SK-N-SH treated with all-trans-retinoic acid at 6 μM for 48 hours (cell line): ENCODE measurements around the gene OR7G3.

Experiments used
- ATAC-seq: fragments of 200-7000 bp; cut with Tn5 transposase; 3 replicates; pipeline ENCODE4 v1.9.1; 2020; ENCODE audit warnings: mild to moderate bottlenecking, moderate library complexity
- ARNTL ChIP-seq: fragments of 450-650 bp; formaldehyde crosslinking; IDR thresholded peaks from 2 replicates; pipeline ENCODE4 v1.5.0; 2020; ENCODE audit warnings: low read depth, mild to moderate bottlenecking, moderate library complexity, borderline replicate concordance
- BACH2 ChIP-seq: fragments of 250-450 bp; sonication (Bioruptor Pico); IDR thresholded peaks from 2 replicates; pipeline ENCODE4 v1.9.0; 2021; ENCODE audit warnings: mild to moderate bottlenecking, borderline replicate concordance
- CSDC2 ChIP-seq: fragments of 250-450 bp; sonication (Bioruptor Pico); IDR thresholded peaks from 2 replicates; pipeline ENCODE4 v1.5.0; 2020; ENCODE audit warnings: mild to moderate bottlenecking, moderate library complexity
- CSRNP3 ChIP-seq: fragments of 250-450 bp; sonication (Bioruptor Pico); IDR thresholded peaks from 2 replicates; pipeline ENCODE4 v1.5.1; 2021; ENCODE audit warnings: mild to moderate bottlenecking, moderate library complexity
- ESRRG ChIP-seq: fragments of 250-450 bp; sonication (Bioruptor Pico); IDR thresholded peaks from 2 replicates; pipeline ENCODE4 v1.6.1; 2021; ENCODE audit warnings: mild to moderate bottlenecking
- OSR1 ChIP-seq: fragments of 250-450 bp; sonication (Bioruptor Pico); IDR thresholded peaks from 2 replicates; pipeline ENCODE4 v1.8.0; 2022; ENCODE audit warnings: moderate library complexity, mild to moderate bottlenecking, inconsistent platforms
- PATZ1 ChIP-seq: fragments of 250-450 bp; sonication (Bioruptor Pico); IDR thresholded peaks from 2 replicates; pipeline ENCODE4 v1.8.0; 2020; ENCODE audit warnings: mild to moderate bottlenecking, moderate library complexity, borderline replicate concordance
- POU6F1 ChIP-seq: fragments of 250-450 bp; sonication (Bioruptor Pico); IDR thresholded peaks from 2 replicates; pipeline ENCODE4 v1.8.0; 2021; ENCODE audit warnings: low read depth, mild to moderate bottlenecking, moderate library complexity, borderline replicate concordance
- PPARA ChIP-seq: fragments of 250-450 bp; sonication (Bioruptor Pico); IDR thresholded peaks from 2 replicates; pipeline ENCODE4 v1.5.0; 2020; ENCODE audit warnings: mild to moderate bottlenecking, borderline replicate concordance
- RARB ChIP-seq: fragments of 250-450 bp; sonication (Bioruptor Pico); IDR thresholded peaks from 2 replicates; pipeline ENCODE4 v1.8.0; 2021; ENCODE audit warnings: mild to moderate bottlenecking, moderate library complexity
- SNAI2 ChIP-seq: fragments of 250-450 bp; sonication (Bioruptor Pico); IDR thresholded peaks from 2 replicates; pipeline ENCODE4 v1.5.0; 2020; ENCODE audit warnings: mild to moderate bottlenecking, moderate library complexity
- TCF4 ChIP-seq: fragments of 250-450 bp; sonication (Bioruptor Pico); IDR thresholded peaks from 2 replicates; pipeline ENCODE4 v1.8.0; 2021; ENCODE audit warnings: mild to moderate bottlenecking, moderate library complexity, borderline replicate concordance
- TOX ChIP-seq: fragments of 250-450 bp; sonication (Bioruptor Pico); IDR thresholded peaks from 2 replicates; pipeline ENCODE4 v1.8.0; 2021; ENCODE audit warnings: mild to moderate bottlenecking, moderate library complexity, borderline replicate concordance
- ZC3H10 ChIP-seq: fragments of 250-450 bp; sonication (Bioruptor Pico); IDR thresholded peaks from 2 replicates; pipeline ENCODE4 v1.5.1; 2021; ENCODE audit warnings: mild to moderate bottlenecking, moderate library complexity
- ZFP3 ChIP-seq: fragments of 250-450 bp; sonication (Bioruptor Pico); IDR thresholded peaks from 2 replicates; pipeline ENCODE4 v1.5.0; 2020; ENCODE audit warnings: mild to moderate bottlenecking, moderate library complexity
- ZFP30 ChIP-seq: fragments of 450-650 bp; formaldehyde crosslinking; IDR thresholded peaks from 2 replicates; pipeline ENCODE4 v1.5.0; 2022; ENCODE audit warnings: mild to moderate bottlenecking, moderate library complexity
- ZNF565 ChIP-seq: fragments of 450-650 bp; formaldehyde crosslinking; conservative IDR thresholded peaks from 2 replicates; pipeline ENCODE4 v1.5.0; 2020; ENCODE audit warnings: low read depth, mild to moderate bottlenecking, moderate library complexity
- ZNF70 ChIP-seq: fragments of 450-650 bp; formaldehyde crosslinking; IDR thresholded peaks from 2 replicates; pipeline ENCODE4 v1.5.0; 2020; ENCODE audit warnings: mild to moderate bottlenecking, moderate library complexity
- ZNF8 ChIP-seq: fragments of 450-650 bp; formaldehyde crosslinking; IDR thresholded peaks from 2 replicates; pipeline ENCODE4 v1.5.0; 2020; ENCODE audit warnings: mild to moderate bottlenecking, moderate library complexity
- TF ChIP-seq, protein P1 (sequence below): fragments of 250-450 bp; sonication (Bioruptor Pico); IDR thresholded peaks from 2 replicates; pipeline ENCODE4 v1.5.1; 2020; ENCODE audit warnings: low read depth, mild to moderate bottlenecking, moderate library complexity
- TF ChIP-seq, protein P2 (sequence below): fragments of 250-450 bp; sonication (Bioruptor Pico); IDR thresholded peaks from 2 replicates; pipeline ENCODE4 v1.5.0; 2020; ENCODE audit warnings: mild to moderate bottlenecking, moderate library complexity

The OR7G3 gene

DNA sequence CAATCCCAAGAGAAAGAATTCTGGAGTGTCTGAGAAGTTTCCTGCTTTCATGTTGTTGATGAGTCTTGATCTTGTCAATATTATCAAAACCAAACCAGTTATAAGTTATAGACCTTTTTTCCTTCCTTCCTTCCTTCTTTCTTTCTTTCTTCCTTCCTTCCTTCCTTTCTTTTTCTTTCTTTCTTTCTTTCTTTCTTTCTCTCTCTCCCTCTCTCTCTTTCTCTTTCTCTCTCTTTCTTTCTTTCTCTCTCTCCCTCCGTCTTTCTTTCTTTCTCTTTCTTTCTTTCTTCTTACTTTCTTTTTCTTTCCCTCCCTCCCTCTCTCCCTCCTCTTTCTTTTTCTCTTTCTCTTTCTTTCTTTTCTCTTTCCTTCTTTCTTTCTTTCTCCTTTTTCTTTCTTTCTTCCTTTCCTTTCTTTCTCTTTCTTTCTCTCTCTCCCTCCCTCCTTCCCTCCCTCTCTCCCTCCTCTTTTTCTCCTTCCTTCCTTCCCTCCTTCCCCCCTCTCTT lies at the start of gene OR7G3:
TSS of gene OR7G3 (minus strand) at position 51 of the 506 bp plus-strand sequence. CDS start at position 51, 0 bp downstream.
- ATAC-seq, result no peak
- no peak for TF ChIP-seq POU6F1 (CRISPR knock-in tag)
- no peak for TF ChIP-seq TCF4
- TF ChIP-seq SNAI2, result no peak
- no peak for TF ChIP-seq PATZ1 (CRISPR knock-in tag)
- no peak for TF ChIP-seq CSDC2 (CRISPR knock-in tag)
- TF ChIP-seq, protein P1, sequence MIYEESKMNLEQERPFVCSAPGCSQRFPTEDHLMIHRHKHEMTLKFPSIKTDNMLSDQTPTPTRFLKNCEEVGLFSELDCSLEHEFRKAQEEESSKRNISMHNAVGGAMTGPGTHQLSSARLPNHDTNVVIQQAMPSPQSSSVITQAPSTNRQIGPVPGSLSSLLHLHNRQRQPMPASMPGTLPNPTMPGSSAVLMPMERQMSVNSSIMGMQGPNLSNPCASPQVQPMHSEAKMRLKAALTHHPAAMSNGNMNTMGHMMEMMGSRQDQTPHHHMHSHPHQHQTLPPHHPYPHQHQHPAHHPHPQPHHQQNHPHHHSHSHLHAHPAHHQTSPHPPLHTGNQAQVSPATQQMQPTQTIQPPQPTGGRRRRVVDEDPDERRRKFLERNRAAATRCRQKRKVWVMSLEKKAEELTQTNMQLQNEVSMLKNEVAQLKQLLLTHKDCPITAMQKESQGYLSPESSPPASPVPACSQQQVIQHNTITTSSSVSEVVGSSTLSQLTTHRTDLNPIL (CRISPR knock-in tag), result no peak
- no peak for TF ChIP-seq ZNF70 (CRISPR knock-in tag)
- no peak for TF ChIP-seq ARNTL (CRISPR knock-in tag)
- TF ChIP-seq ZFP30 (CRISPR knock-in tag), result no peak
- TF ChIP-seq ZNF8 (CRISPR knock-in tag), result no peak
- no peak for TF ChIP-seq ESRRG (CRISPR knock-in tag)

GRCh38 chr19:9175326-9175725 lies 48.6 kb upstream of the OR7G3 start:
- ATAC-seq, result no peak
- TF ChIP-seq ARNTL (CRISPR knock-in tag) (no peak), ZNF565 (no peak), CSRNP3 (CRISPR knock-in tag) (no peak), TCF4 (no peak), OSR1 (CRISPR knock-in tag) (no peak), TOX (CRISPR knock-in tag) (no peak), ZFP3 (CRISPR knock-in tag) (no peak), PATZ1 (CRISPR knock-in tag) (no peak), ZC3H10 (CRISPR knock-in tag) (no peak), ZNF8 (CRISPR knock-in tag) (no peak), BACH2 (CRISPR knock-in tag) (no peak), PPARA (CRISPR knock-in tag) (no peak), RARB (CRISPR knock-in tag) (no peak), SNAI2 (no peak), ZNF70 (CRISPR knock-in tag) (no peak), CSDC2 (CRISPR knock-in tag) (no peak), ESRRG (CRISPR knock-in tag) (no peak)
- TF ChIP-seq, protein P1 (CRISPR knock-in tag), result no peak
- TF ChIP-seq, protein P2, sequence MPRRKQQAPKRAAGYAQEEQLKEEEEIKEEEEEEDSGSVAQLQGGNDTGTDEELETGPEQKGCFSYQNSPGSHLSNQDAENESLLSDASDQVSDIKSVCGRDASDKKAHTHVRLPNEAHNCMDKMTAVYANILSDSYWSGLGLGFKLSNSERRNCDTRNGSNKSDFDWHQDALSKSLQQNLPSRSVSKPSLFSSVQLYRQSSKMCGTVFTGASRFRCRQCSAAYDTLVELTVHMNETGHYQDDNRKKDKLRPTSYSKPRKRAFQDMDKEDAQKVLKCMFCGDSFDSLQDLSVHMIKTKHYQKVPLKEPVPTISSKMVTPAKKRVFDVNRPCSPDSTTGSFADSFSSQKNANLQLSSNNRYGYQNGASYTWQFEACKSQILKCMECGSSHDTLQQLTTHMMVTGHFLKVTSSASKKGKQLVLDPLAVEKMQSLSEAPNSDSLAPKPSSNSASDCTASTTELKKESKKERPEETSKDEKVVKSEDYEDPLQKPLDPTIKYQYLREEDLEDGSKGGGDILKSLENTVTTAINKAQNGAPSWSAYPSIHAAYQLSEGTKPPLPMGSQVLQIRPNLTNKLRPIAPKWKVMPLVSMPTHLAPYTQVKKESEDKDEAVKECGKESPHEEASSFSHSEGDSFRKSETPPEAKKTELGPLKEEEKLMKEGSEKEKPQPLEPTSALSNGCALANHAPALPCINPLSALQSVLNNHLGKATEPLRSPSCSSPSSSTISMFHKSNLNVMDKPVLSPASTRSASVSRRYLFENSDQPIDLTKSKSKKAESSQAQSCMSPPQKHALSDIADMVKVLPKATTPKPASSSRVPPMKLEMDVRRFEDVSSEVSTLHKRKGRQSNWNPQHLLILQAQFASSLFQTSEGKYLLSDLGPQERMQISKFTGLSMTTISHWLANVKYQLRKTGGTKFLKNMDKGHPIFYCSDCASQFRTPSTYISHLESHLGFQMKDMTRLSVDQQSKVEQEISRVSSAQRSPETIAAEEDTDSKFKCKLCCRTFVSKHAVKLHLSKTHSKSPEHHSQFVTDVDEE (CRISPR knock-in tag), result no peak
